Ovary (tissue), 3 donors: ENCODE results near the gene LEPR.

Source experiments
- CTCF ChIP-seq, 3 donors: fragments of 450-650 bp in 2 of 3; fragments of 200-600 bp in 1 of 3; IDR thresholded peaks; one replicate each; pipeline versions ENCODE4 v1.5.1 to v1.8.0; 2016 to 2022; ENCODE audit warnings: antibody characterized with exemption in 3 of 3, mild to moderate bottlenecking in 1 of 3
- POLR2A ChIP-seq: fragments of 450-650 bp; IDR thresholded peaks from one replicate; pipeline ENCODE4 v1.6.1; 2017; ENCODE audit warnings: antibody characterized with exemption, mild to moderate bottlenecking, moderate library complexity
- donor health status: DM: no; HTN: no; CAD: no.

GRCh38 chr1:65424573-65424889 lies 4.1 kb downstream of the LEPR start:
- TF ChIP-seq POLR2A (no peak), CTCF (IDR thresholded peaks at IDR 0.05) (no peak)
